Measurements from ENCODE around the gene CRX.

DNA sequence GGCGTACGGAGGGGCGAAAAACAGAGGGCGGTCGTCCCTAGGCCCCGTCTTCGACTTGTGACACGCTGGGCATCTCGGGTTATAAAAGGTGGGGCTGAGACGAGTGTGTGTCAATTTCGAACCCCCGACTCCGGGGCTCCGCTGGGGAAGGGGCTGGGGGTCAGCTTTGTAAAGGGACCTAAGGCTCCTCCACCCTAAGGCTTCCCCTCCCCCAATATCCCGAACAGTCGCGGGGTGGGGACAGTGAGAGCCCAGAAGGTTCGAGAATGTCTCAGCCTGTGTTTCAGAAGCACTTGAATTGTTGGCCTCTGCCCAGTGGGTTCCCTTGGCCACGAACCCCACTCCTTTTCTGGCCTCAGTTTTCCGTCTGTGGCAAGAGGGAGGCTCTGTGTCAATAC, 42.8 kb upstream of the CRX start:
- TF ChIP-seq, protein P1, sequence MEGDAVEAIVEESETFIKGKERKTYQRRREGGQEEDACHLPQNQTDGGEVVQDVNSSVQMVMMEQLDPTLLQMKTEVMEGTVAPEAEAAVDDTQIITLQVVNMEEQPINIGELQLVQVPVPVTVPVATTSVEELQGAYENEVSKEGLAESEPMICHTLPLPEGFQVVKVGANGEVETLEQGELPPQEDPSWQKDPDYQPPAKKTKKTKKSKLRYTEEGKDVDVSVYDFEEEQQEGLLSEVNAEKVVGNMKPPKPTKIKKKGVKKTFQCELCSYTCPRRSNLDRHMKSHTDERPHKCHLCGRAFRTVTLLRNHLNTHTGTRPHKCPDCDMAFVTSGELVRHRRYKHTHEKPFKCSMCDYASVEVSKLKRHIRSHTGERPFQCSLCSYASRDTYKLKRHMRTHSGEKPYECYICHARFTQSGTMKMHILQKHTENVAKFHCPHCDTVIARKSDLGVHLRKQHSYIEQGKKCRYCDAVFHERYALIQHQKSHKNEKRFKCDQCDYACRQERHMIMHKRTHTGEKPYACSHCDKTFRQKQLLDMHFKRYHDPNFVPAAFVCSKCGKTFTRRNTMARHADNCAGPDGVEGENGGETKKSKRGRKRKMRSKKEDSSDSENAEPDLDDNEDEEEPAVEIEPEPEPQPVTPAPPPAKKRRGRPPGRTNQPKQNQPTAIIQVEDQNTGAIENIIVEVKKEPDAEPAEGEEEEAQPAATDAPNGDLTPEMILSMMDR (IDR thresholded peaks at IDR 0.05): no peak
- TF ChIP-seq POLR2A (IDR thresholded peaks at IDR 0.05): no peak
- no peak for TF ChIP-seq POLR2AphosphoS5 (IDR thresholded peaks at IDR 0.05)

Measured in breast epithelium (tissue), 3 donors.